ENCODE results near the gene CNPY3.

- TF ChIP-seq, protein P1, sequence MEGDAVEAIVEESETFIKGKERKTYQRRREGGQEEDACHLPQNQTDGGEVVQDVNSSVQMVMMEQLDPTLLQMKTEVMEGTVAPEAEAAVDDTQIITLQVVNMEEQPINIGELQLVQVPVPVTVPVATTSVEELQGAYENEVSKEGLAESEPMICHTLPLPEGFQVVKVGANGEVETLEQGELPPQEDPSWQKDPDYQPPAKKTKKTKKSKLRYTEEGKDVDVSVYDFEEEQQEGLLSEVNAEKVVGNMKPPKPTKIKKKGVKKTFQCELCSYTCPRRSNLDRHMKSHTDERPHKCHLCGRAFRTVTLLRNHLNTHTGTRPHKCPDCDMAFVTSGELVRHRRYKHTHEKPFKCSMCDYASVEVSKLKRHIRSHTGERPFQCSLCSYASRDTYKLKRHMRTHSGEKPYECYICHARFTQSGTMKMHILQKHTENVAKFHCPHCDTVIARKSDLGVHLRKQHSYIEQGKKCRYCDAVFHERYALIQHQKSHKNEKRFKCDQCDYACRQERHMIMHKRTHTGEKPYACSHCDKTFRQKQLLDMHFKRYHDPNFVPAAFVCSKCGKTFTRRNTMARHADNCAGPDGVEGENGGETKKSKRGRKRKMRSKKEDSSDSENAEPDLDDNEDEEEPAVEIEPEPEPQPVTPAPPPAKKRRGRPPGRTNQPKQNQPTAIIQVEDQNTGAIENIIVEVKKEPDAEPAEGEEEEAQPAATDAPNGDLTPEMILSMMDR (IDR thresholded peaks at IDR 0.05), result no peak
- TF ChIP-seq POLR2A (IDR thresholded peaks at IDR 0.05), result no peak
- TF ChIP-seq POLR2AphosphoS5 (IDR thresholded peaks at IDR 0.05), result no peak
Measured at GRCh38 chr6:42974919-42975505, 45.7 kb downstream of the CNPY3 start.

All from breast epithelium (tissue), 3 donors.